NCI-H2029 (cell line): ENCODE results near the gene ARHGEF28.
A peak's percentile ranks its signal among the peaks of the same experiment; 100 is the strongest.

Source experiments
- DNase-seq: peaks from one replicate; lab custom pipeline; 2025; lab: John Stamatoyannopoulos, UW

Gene ARHGEF28

GRCh38 chr5:73822278-73822988, 196.4 kb downstream of the ARHGEF28 start:
- no peak for DNase-seq

- peak; percentile 27 for DNase-seq
Observed at GRCh38 chr5:73822989-73823339, 197.0 kb downstream of the ARHGEF28 start.

- DNase-seq: no peak
Observed at GRCh38 chr5:73823508-73823925, 197.5 kb downstream of the ARHGEF28 start.

- no peak for DNase-seq
Observed at GRCh38 chr5:73825199-73825598, 199.2 kb downstream of the ARHGEF28 start.

GRCh38 chr5:73825736-73826135, 199.7 kb downstream of the ARHGEF28 start:
- no peak for DNase-seq

- DNase-seq: peak; percentile 47
Observed at GRCh38 chr5:73826301-73827105, 200.5 kb downstream of the ARHGEF28 start.

GRCh38 chr5:73827106-73827450, 201.1 kb downstream of the ARHGEF28 start:
- DNase-seq: no peak

- no peak for DNase-seq
Observed at GRCh38 chr5:73828465-73828864, 202.5 kb downstream of the ARHGEF28 start.

GRCh38 chr5:73830646-73831045, 204.7 kb downstream of the ARHGEF28 start:
- no peak for DNase-seq

- DNase-seq: no peak
Observed at GRCh38 chr5:73831066-73831465, 205.1 kb downstream of the ARHGEF28 start.

GRCh38 chr5:73834693-73835092, 208.7 kb downstream of the ARHGEF28 start:
- DNase-seq: no peak

GRCh38 chr5:73835726-73836125, 209.7 kb downstream of the ARHGEF28 start:
- no peak for DNase-seq

GRCh38 chr5:73836607-73837006, 210.6 kb downstream of the ARHGEF28 start:
- DNase-seq: no peak

- no peak for DNase-seq
Observed at GRCh38 chr5:73838901-73839300, 212.9 kb downstream of the ARHGEF28 start.

- no peak for DNase-seq
Observed at GRCh38 chr5:73841641-73842040, 215.6 kb downstream of the ARHGEF28 start.

- no peak for DNase-seq
Observed at GRCh38 chr5:73844165-73844564, 218.2 kb downstream of the ARHGEF28 start.

GRCh38 chr5:73851471-73852181, 225.6 kb downstream of the ARHGEF28 start:
- DNase-seq: no peak

GRCh38 chr5:73853091-73853490, 227.1 kb downstream of the ARHGEF28 start:
- DNase-seq: no peak

- DNase-seq: no peak
Observed at GRCh38 chr5:73856997-73857396, 231.0 kb downstream of the ARHGEF28 start.

- DNase-seq: no peak
Observed at GRCh38 chr5:73857446-73857845, 231.4 kb downstream of the ARHGEF28 start.

- DNase-seq: no peak
Observed at GRCh38 chr5:73858054-73858453, 232.1 kb downstream of the ARHGEF28 start.

- no peak for DNase-seq
Observed at GRCh38 chr5:73858776-73859175, 232.8 kb downstream of the ARHGEF28 start.

- no peak for DNase-seq
Observed at GRCh38 chr5:73859696-73860095, 233.7 kb downstream of the ARHGEF28 start.
